GM23248 (cell line): ENCODE measurements around the gene PHF21A. TPM values are rescaled to one million over a fixed set of nuclear protein-coding genes. Genes with fewer than 3 reads are reported as not detected.
A peak's percentile ranks its signal among the peaks of the same experiment; 100 is the strongest.

ENCODE experiments used
- DNase-seq: peaks from one replicate; pipeline ENCODE4 v3.0.0-alpha.2; 2015
- H2AFZ ChIP-seq: fragments of 200-600 bp; sonication (generic); 2 replicates; pipeline ENCODE4 v1.6.1; 2016; ENCODE audit warnings: antibody characterized with exemption
- H3F3A ChIP-seq: fragments of 200-600 bp; sonication (generic); 2 replicates; pipeline ENCODE4 v1.6.1; 2016; ENCODE audit warnings: mild to moderate bottlenecking, antibody characterized with exemption, mixed run types; ENCODE audit not compliant: insufficient read depth
- H3K27ac ChIP-seq: fragments of 200-600 bp; sonication (generic); 2 replicates; pipeline ENCODE4 v1.5.1; 2016; ENCODE audit warnings: mild to moderate bottlenecking
- H3K27me3 ChIP-seq: fragments of 200-600 bp; sonication (generic); replicated peaks from 2 replicates; pipeline ENCODE4 v1.6.1; 2016; ENCODE audit warnings: mild to moderate bottlenecking; ENCODE audit not compliant: insufficient read depth
- H3K36me3 ChIP-seq: fragments of 200-600 bp; sonication (generic); 2 replicates; pipeline ENCODE4 v1.6.1; 2016; ENCODE audit warnings: low read depth, mild to moderate bottlenecking
- H3K4me1 ChIP-seq: fragments of 200-600 bp; sonication (generic); 2 replicates; pipeline ENCODE4 v1.6.1; 2016; ENCODE audit warnings: mild to moderate bottlenecking; ENCODE audit not compliant: insufficient read depth
- H3K4me2 ChIP-seq: fragments of 200-600 bp; sonication (generic); one replicate; pipeline ENCODE4 v1.6.1; 2016; ENCODE audit warnings: mild to moderate bottlenecking; ENCODE audit not compliant: unreplicated experiment
- H3K4me3 ChIP-seq: fragments of 200-600 bp; sonication (generic); 2 replicates; pipeline ENCODE4 v1.5.1; 2016; ENCODE audit warnings: mild to moderate bottlenecking
- H3K79me2 ChIP-seq: fragments of 200-600 bp; sonication (generic); 2 replicates; pipeline ENCODE4 v1.6.1; 2016; ENCODE audit warnings: mild to moderate bottlenecking; ENCODE audit not compliant: insufficient read depth
- H3K9ac ChIP-seq: fragments of 200-600 bp; sonication (generic); 2 replicates; pipeline ENCODE4 v1.6.1; 2016; ENCODE audit warnings: mild to moderate bottlenecking
- H3K9me2 ChIP-seq: fragments of 200-600 bp; sonication (generic); 2 replicates; pipeline ENCODE4 v1.6.1; 2016; ENCODE audit warnings: mixed run types, mild to moderate bottlenecking, moderate library complexity; ENCODE audit not compliant: insufficient read depth
- H3K9me3 ChIP-seq: fragments of 200-600 bp; sonication (generic); one replicate; pipeline ENCODE4 v1.6.1; 2017; ENCODE audit warnings: low read depth
- H4K20me1 ChIP-seq: fragments of 200-600 bp; sonication (generic); 2 replicates; pipeline ENCODE4 v1.6.0; 2016; ENCODE audit not compliant: insufficient read depth
- EZH2 ChIP-seq: fragments of 200-600 bp; sonication (generic); IDR thresholded peaks from 2 replicates; pipeline ENCODE4 v1.6.1; 2018; ENCODE audit warnings: antibody characterized with exemption, mild to moderate bottlenecking; ENCODE audit not compliant: insufficient read depth, poor library complexity, severe bottlenecking
- EZH2phosphoT487 ChIP-seq: fragments of 200-600 bp; sonication (generic); IDR thresholded peaks from 2 replicates; pipeline ENCODE4 v1.6.1; 2018; ENCODE audit warnings: antibody characterized with exemption, moderate library complexity, mild to moderate bottlenecking, low read depth; ENCODE audit not compliant: insufficient read depth
- WGBS, 2 experiments: methylation state at CpG; one replicate each; pipeline ENCODE4 v1.1.6; 2015 to 2017; ENCODE audit warnings: low lambda C conversion rate in 2 of 2, low coverage in 1 of 2; ENCODE audit errors: missing lambda C conversion rate in 2 of 2; 5-methylcytosine and 5-hydroxymethylcytosine counted together
- in situ Hi-C: fragments of 300-500 bp; cut with MboI; formaldehyde crosslinking; loops from 2 replicates; pipeline ENCODE4 v1.15.0; 2020
- polyA plus RNA-seq: library from polyadenylated mRNA; unstranded; fragments of >200 nt; fragmentation: Nextera tagmentation; extraction: Ambion mirVana; gene quantifications from 2 replicates; pipeline ENCODE4 v1.2.1, GENCODE V29; 2016
- total RNA-seq: library from RNA; depleted of rRNA; stranded (reverse); fragments of >200 nt; shearing (Covaris generic); gene quantifications from 2 replicates; pipeline ENCODE4 v1.2.3, GENCODE V29; 2014

PHF21A gene
- total and polyA plus RNA-seq, 2 experiments from 2014 or later, result 11.2 to 17.0 TPM

DNA sequence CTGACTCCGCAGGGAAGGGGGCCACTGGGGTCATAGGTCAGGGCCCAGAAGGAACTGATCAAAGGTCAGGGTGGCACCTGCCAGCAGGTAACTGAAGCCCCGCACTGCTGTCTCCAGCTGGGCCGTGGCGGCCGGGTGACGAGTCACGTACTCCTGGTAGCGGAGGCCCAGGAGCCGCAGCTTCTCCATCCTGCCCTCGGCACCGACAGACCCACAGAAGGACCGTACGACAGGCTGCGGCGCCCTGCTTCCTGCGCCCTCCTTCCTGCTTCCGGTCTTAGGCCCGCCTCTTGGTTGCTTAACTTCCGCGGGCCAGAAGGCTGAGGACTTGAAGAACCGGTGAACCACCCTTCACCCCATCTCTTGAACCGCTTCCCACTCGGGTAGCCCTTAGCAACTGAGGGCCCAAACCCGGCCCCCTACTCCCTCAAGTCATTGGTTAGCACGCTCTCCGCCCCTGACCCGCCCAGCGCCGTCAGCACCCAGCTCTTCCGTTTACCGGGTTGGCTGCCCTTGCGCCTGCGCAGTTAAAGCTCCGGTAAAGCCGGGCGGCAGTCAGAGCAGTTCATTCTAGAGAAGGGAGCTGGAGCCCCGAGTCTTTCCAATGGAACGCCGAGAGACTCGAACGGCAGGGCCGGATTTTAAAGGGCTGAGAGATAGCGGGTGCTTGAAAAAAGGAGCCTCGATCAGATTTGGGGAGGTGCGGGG, 203.5 kb downstream of the PHF21A start, which contains the start of gene PEX16:
PEX16 (minus strand) TSS at position 255 of the 708 bp plus-strand sequence; CDS start at position 189, 66 bp downstream.
- in situ Hi-C loops, result no loop called here
- Histone ChIP-seq H3K4me1 (peaks cover 7% of the 10 kb centered on the region), H3K4me2 (peak within 1 kb of the TSS; percentile 94)

DNA sequence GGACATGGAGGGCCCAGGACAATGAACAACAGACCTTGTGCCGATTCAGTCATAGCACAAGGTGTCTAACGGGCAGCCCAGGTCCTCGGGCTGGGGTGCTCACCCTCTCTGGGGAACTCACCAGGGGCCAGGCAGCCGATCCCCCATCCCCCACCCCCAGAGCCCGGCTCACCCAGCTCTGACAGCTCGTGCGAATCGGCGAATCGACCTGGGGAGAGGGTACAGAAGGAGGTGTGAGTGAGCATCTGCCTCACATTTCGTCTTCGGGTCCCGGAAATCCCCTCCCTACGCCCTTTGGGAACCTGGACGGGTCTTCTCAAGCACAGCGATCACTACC, 204.0 kb downstream of the PHF21A start:
- in situ Hi-C loops, result no loop called here
- peak; percentile 30 for DNase-seq
- WGBS, 2 experiments, result 6 to 9% methylated on average over 11 to 15 of the region's 16 CpGs
- no peak for TF ChIP-seq EZH2phosphoT487
- TF ChIP-seq EZH2, result no peak
- peak overlapping the region; percentile 97 for H2AFZ ChIP-seq
- peaks cover 7% of the 10 kb centered on the region for H3K4me1 ChIP-seq
- H3K79me2 ChIP-seq, result peaks cover 22% of the 10 kb centered on the region
- H3K27me3 ChIP-seq, result no peaks in the 10 kb centered on the region
- H3K27ac ChIP-seq, result peak overlapping the region; percentile 72
- peak overlapping the region; percentile 98 for H3K9ac ChIP-seq
- no peaks in the 10 kb centered on the region for H3K9me3 ChIP-seq
- peak overlapping the region; percentile 94 for H3K4me2 ChIP-seq
- H3K4me3 ChIP-seq, result peak overlapping the region; percentile 99
- no peaks in the 10 kb centered on the region for H3F3A ChIP-seq
- H4K20me1 ChIP-seq, result no peaks in the 10 kb centered on the region
- H3K36me3 ChIP-seq, result no peaks in the 10 kb centered on the region; the same call in 1 of the 2 replicates
- H3K9me2 ChIP-seq, result no peaks in the 10 kb centered on the region

More for the DNA sequence above, 203.5 kb downstream of the PHF21A start, which contains the start of gene PEX16:
- 1 to 2% methylated on average over 45 of the region's 45 CpGs for WGBS, 2 experiments
- Histone ChIP-seq H3K9ac (peak within 1 kb of the TSS; percentile 98), H4K20me1 (no peaks in the 10 kb centered on the region), H3K27me3 (0 out of 2 replicates have a peak, but pooled peaks cover 5% of the 10 kb centered on the region), H3K27ac (peak within 1 kb of the TSS; percentile 72), H3K9me2 (no peaks in the 10 kb centered on the region), H3K36me3 (no peaks in the 10 kb centered on the region; the same call in 1 of the 2 replicates), H3K79me2 (peaks cover 22% of the 10 kb centered on the region), H3K9me3 (no peaks in the 10 kb centered on the region), H3K4me3 (peak within 1 kb of the TSS; percentile 99), H2AFZ (peak within 1 kb of the TSS; percentile 97), H3F3A (no peaks in the 10 kb centered on the region)
- TF ChIP-seq EZH2phosphoT487 (no peak), EZH2 (no peak)
- DNase-seq, result peak; percentile 99

DNA sequence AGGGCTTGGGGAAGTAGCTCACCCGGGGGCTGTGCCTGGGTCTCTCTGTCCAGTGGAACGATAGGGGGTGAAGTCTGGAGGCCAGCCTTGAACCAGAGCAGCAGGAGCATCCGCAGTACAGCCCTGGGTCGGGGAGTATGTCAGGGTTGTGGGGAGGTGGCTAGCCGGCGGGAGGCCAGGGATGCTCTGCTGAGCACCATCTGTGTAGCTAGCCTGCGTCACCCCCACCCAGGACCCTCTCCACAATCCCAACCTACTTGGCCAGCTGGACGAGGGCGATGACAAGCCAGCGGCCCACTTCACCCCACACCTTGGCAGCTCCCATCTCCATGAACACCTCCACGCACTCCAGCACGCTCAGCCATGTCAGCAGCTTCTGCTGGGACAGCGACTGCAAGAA, 205.8 kb downstream of the PHF21A start:
- Histone ChIP-seq H3K79me2 (peaks cover 22% of the 10 kb centered on the region), H3K9me2 (no peaks in the 10 kb centered on the region), H3K27ac (no peak overlapping the region), H3K9me3 (no peaks in the 10 kb centered on the region), H3K4me2 (no peak overlapping the region), H3K4me1 (peaks cover 7% of the 10 kb centered on the region), H3K9ac (no peak overlapping the region), H3K27me3 (no peaks in the 10 kb centered on the region), H3F3A (no peaks in the 10 kb centered on the region), H3K36me3 (no peaks in the 10 kb centered on the region; the same call in 1 of the 2 replicates), H2AFZ (no peak overlapping the region), H4K20me1 (no peaks in the 10 kb centered on the region), H3K4me3 (no peak overlapping the region)
- no peak for TF ChIP-seq EZH2
- no peak for TF ChIP-seq EZH2phosphoT487
- WGBS, 2 experiments, result 82 to 85% methylated on average over 13 of the region's 13 CpGs
- no peak for DNase-seq
- in situ Hi-C loops, result no loop called here

DNA sequence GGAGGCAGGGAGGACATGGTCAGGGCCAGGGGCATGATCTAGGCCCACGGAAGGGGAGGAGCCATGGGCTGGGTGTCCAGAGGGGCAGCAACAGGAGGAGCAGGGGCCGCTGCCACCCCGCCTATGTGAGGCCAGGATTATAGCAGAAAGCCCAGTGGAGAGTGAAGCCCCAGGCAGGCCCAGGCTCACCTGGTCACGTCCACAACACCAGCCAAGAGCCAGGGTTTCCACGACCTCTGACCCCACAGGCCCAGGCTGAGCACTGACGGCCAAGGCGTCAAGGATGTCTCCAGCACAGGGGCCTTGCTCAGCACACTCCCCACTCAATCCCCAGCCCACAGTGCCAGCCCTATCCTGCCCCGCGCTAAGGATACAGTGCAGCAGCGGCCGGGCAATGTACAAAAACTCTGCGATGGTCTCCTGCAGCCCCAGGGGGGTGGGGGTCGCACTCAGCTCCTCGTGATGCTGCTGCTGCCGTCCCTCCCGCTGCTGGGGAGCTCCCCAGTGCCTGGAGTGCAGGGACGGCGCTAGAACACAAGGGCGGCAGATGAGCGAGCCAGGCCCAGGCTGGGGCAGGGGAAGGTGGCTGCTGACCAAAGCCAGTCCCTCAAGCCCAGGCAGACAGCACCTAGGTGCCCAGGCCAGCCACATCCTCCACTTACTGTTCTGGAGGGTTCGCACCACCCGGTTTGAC, 207.2 kb downstream of the PHF21A start:
- WGBS, 2 experiments, result 77 to 80% methylated on average over 21 to 22 of the region's 22 CpGs
- in situ Hi-C loops, result no loop called here
- Histone ChIP-seq H3K27ac (no peak overlapping the region), H3K27me3 (no peaks in the 10 kb centered on the region), H3K4me1 (peaks cover 7% of the 10 kb centered on the region), H3K9me2 (no peaks in the 10 kb centered on the region), H3K79me2 (peaks cover 22% of the 10 kb centered on the region), H3K9ac (no peak overlapping the region), H3K4me3 (no peak overlapping the region), H3K36me3 (no peaks in the 10 kb centered on the region; the same call in 1 of the 2 replicates), H2AFZ (no peak overlapping the region), H3K4me2 (no peak overlapping the region), H4K20me1 (no peaks in the 10 kb centered on the region), H3F3A (no peaks in the 10 kb centered on the region), H3K9me3 (no peaks in the 10 kb centered on the region)
- DNase-seq, result no peak
- no peak for TF ChIP-seq EZH2
- no peak for TF ChIP-seq EZH2phosphoT487
